MCF 10A (cell line): ENCODE results near the gene LRMDA. TPM values are rescaled to one million over a fixed set of nuclear protein-coding genes. Genes with fewer than 3 reads are reported as not detected.
"Not testable (repeated sequence)": the region's sequence is repeated elsewhere in the genome, so short reads cannot be mapped to it uniquely, and the experiment has no call there.

Source experiments
- BruUV-seq: library from RNA; stranded (reverse); fragments of 400-500 nt; replicated peaks from 2 replicates; lab custom pipeline; 2021; lab: Mats Ljungman, UMichigan
- CTCF ChIA-PET: fragments of 300-600 bp; sonication (Branson Sonifier 250); formaldehyde crosslinking; extraction: SDS; loops from one replicate; lab custom pipeline; 2021; ENCODE audit warnings: antibody characterized with exemption, inconsistent platforms; lab: Yijun Ruan, JAX
- POLR2A ChIA-PET: fragments of 300-600, 350-650 bp; sonication (Branson Sonifier 250); formaldehyde crosslinking; extraction: SDS; loops from one replicate; lab custom pipeline; 2020; ENCODE audit warnings: antibody characterized with exemption, inconsistent platforms; lab: Yijun Ruan, JAX
- DNase-seq: peaks from one replicate; pipeline ENCODE4 v3.0.0-alpha.2; 2018; ENCODE audit not compliant: unreplicated experiment
- H3K27ac Mint-ChIP-seq: one replicate; pipeline ENCODE4 v1.8.0; 2022; ENCODE audit warnings: mild to moderate bottlenecking, low read depth, mixed read lengths; ENCODE audit not compliant: unreplicated experiment
- H3K27me3 Mint-ChIP-seq: one replicate; pipeline ENCODE4 v1.8.0; 2022; ENCODE audit warnings: mixed read lengths; ENCODE audit not compliant: insufficient read depth, unreplicated experiment
- H3K36me3 Mint-ChIP-seq: one replicate; pipeline ENCODE4 v1.8.0; 2022; ENCODE audit warnings: mild to moderate bottlenecking, moderate library complexity, mixed read lengths; ENCODE audit not compliant: insufficient read depth, unreplicated experiment
- H3K4me1 Mint-ChIP-seq: one replicate; pipeline ENCODE4 v1.8.0; 2022; ENCODE audit warnings: mixed read lengths; ENCODE audit not compliant: insufficient read depth, unreplicated experiment
- H3K4me3 Mint-ChIP-seq: one replicate; pipeline ENCODE4 v1.8.0; 2022; ENCODE audit warnings: mild to moderate bottlenecking, moderate library complexity, mixed read lengths; ENCODE audit not compliant: unreplicated experiment
- H3K9me3 Mint-ChIP-seq: one replicate; pipeline ENCODE4 v1.8.0; 2022; ENCODE audit warnings: mixed read lengths; ENCODE audit not compliant: unreplicated experiment
- CTCF ChIP-seq: fragments of 200-600 bp; IDR thresholded peaks from one replicate; pipeline ENCODE4 v1.8.0; 2022; ENCODE audit warnings: antibody characterized with exemption, mild to moderate bottlenecking; ENCODE audit not compliant: unreplicated experiment
- intact Hi-C: fragments of 100-400 bp; cut with micrococcal nuclease; formaldehyde crosslinking; loops from 2 replicates; pipeline ENCODE4 v1.14.1; 2022
- total RNA-seq: library from RNA; stranded (reverse); gene quantifications from 2 replicates; pipeline ENCODE4 v1.2.3, GENCODE V29; 2022

Gene LRMDA
- total RNA-seq, 1 experiment from 2014 or later: not detected

- Mint-ChIP-seq H3K27ac (no peak overlapping the region), H3K27me3 (peaks cover 16% of the 10 kb centered on the region), H3K4me1 (no peaks in the 10 kb centered on the region), H3K36me3 (no peaks in the 10 kb centered on the region), H3K4me3 (no peak overlapping the region), H3K9me3 (no peaks in the 10 kb centered on the region)
- no peak for TF ChIP-seq CTCF
- intact Hi-C loops: no loop called here
- DNase-seq: no peak
- no TSS peak for BruUV-seq
- CTCF ChIA-PET: no interaction called here
- POLR2A ChIA-PET: no interaction called here
Measured at GRCh38 chr10:75616874-75617478, 185.6 kb downstream of the LRMDA start.

- ChIA-PET POLR2A (no interaction called here), CTCF (no interaction called here)
- no TSS peak for BruUV-seq
- Mint-ChIP-seq H3K4me3 (no peak overlapping the region), H3K36me3 (no peaks in the 10 kb centered on the region), H3K9me3 (no peaks in the 10 kb centered on the region), H3K27me3 (peaks cover 16% of the 10 kb centered on the region), H3K4me1 (no peaks in the 10 kb centered on the region), H3K27ac (no peak overlapping the region)
- intact Hi-C loops: no loop called here
- no peak for DNase-seq
- no peak for TF ChIP-seq CTCF
Measured at GRCh38 chr10:75617485-75618155, 186.2 kb downstream of the LRMDA start.

GRCh38 chr10:75619635-75620034 lies 188.2 kb downstream of the LRMDA start:
- Mint-ChIP-seq H3K4me1 (no peaks in the 10 kb centered on the region), H3K36me3 (no peaks in the 10 kb centered on the region), H3K9me3 (no peaks in the 10 kb centered on the region), H3K27ac (no peak overlapping the region), H3K27me3 (peaks cover 15% of the 10 kb centered on the region), H3K4me3 (no peak overlapping the region)
- CTCF ChIA-PET: interaction anchor here (0.6 kb wide), 2 partner anchors 22 to 933 kb away, joined by 3 read pairs; no protein-coding TSS in a partner anchor
- no peak for TF ChIP-seq CTCF
- intact Hi-C loops: no loop called here
- POLR2A ChIA-PET: no interaction called here
- no TSS peak for BruUV-seq
- no peak for DNase-seq

GRCh38 chr10:75620356-75620755 lies 188.9 kb downstream of the LRMDA start:
- no TSS peak for BruUV-seq
- H3K27me3 Mint-ChIP-seq: peaks cover 11% of the 10 kb centered on the region
- intact Hi-C loops: no loop called here
- no peak for TF ChIP-seq CTCF
- DNase-seq: no peak
- ChIA-PET CTCF (interaction anchor here (0.6 kb wide), 1 partner anchor 933 kb away, joined by 3 read pairs; no protein-coding TSS in a partner anchor), POLR2A (interaction anchor here (0.6 kb wide), 1 partner anchor 54 kb away, joined by 3 read pairs; no protein-coding TSS in a partner anchor)
- no peak overlapping the region for H3K4me3 Mint-ChIP-seq
- H3K9me3 Mint-ChIP-seq: no peaks in the 10 kb centered on the region
- H3K27ac Mint-ChIP-seq: no peak overlapping the region
- no peaks in the 10 kb centered on the region for H3K4me1 Mint-ChIP-seq
- no peaks in the 10 kb centered on the region for H3K36me3 Mint-ChIP-seq

- H3K36me3 Mint-ChIP-seq, H3K9me3 Mint-ChIP-seq, H3K27ac Mint-ChIP-seq, BruUV-seq, H3K4me1 Mint-ChIP-seq, H3K4me3 Mint-ChIP-seq, intact Hi-C loops, DNase-seq: not testable (repeated sequence)
- H3K27me3 Mint-ChIP-seq: peaks cover 11% of the 10 kb centered on the region
- ChIA-PET CTCF (interaction anchor here (1.2 kb wide), 1 partner anchor 10 kb away, joined by 5 read pairs; no protein-coding TSS in a partner anchor), POLR2A (interaction anchor here (0.6 kb wide), 1 partner anchor 53 kb away, joined by 3 read pairs; no protein-coding TSS in a partner anchor)
Measured at GRCh38 chr10:75621003-75621402, 189.6 kb downstream of the LRMDA start.
